ENCODE measurements around the gene FOXP1.

The FOXP1 gene

GRCh38 chr3:71025516-71025915 lies 558.0 kb downstream of the FOXP1 start:
- TF ChIP-seq CTCF (IDR thresholded peaks at IDR 0.05; ENCODE audit: poor library complexity, severe bottlenecking), result no peak
- ATAC-seq (ENCODE audit: low read depth), result no peak
- H3K4me3 ChIP-seq (ENCODE audit: severe bottlenecking), result no peak overlapping the region
- no peak for DNase-seq (ENCODE audit: low spot score)
- no peaks in the 10 kb centered on the region for H3K9me3 ChIP-seq (ENCODE audit: severe bottlenecking)
- H3K4me1 ChIP-seq (ENCODE audit: insufficient read depth, poor library complexity, severe bottlenecking), result peaks cover 11% of the 10 kb centered on the region
- no peaks in the 10 kb centered on the region for H3K27me3 ChIP-seq (ENCODE audit: insufficient read depth, poor library complexity, severe bottlenecking)
- H3K36me3 ChIP-seq (ENCODE audit: low read depth), result 0 out of 2 replicates have a peak, but pooled peaks cover 7% of the 10 kb centered on the region
- no peak overlapping the region for H3K27ac ChIP-seq (ENCODE audit: poor library complexity, severe bottlenecking)

- ATAC-seq (ENCODE audit: low read depth) (no peak), DNase-seq (ENCODE audit: low spot score) (no peak)
- H3K36me3 ChIP-seq (ENCODE audit: low read depth), result 0 out of 2 replicates have a peak, but pooled peaks cover 4% of the 10 kb centered on the region
- no peak overlapping the region for H3K4me3 ChIP-seq (ENCODE audit: severe bottlenecking)
- peaks cover 11% of the 10 kb centered on the region for H3K4me1 ChIP-seq (ENCODE audit: insufficient read depth, poor library complexity, severe bottlenecking)
- no peaks in the 10 kb centered on the region for H3K9me3 ChIP-seq (ENCODE audit: severe bottlenecking)
- no peak overlapping the region for H3K27ac ChIP-seq (ENCODE audit: poor library complexity, severe bottlenecking)
- no peaks in the 10 kb centered on the region for H3K27me3 ChIP-seq (ENCODE audit: insufficient read depth, poor library complexity, severe bottlenecking)
- TF ChIP-seq CTCF (IDR thresholded peaks at IDR 0.05; ENCODE audit: poor library complexity, severe bottlenecking), result no peak
Measured at GRCh38 chr3:71025010-71025409, 558.5 kb downstream of the FOXP1 start.

GRCh38 chr3:71022551-71023335 lies 560.8 kb downstream of the FOXP1 start:
- H3K27ac ChIP-seq (ENCODE audit: poor library complexity, severe bottlenecking), result no peak overlapping the region
- DNase-seq (ENCODE audit: low spot score), result no peak

GRCh38 chr3:71018799-71019198 lies 564.7 kb downstream of the FOXP1 start:
- Histone ChIP-seq H3K4me1 (ENCODE audit: insufficient read depth, poor library complexity, severe bottlenecking) (no peaks in the 10 kb centered on the region), H3K4me3 (ENCODE audit: severe bottlenecking) (no peak overlapping the region), H3K36me3 (ENCODE audit: low read depth) (peaks cover 22% of the 10 kb centered on the region), H3K27me3 (ENCODE audit: insufficient read depth, poor library complexity, severe bottlenecking) (no peaks in the 10 kb centered on the region), H3K27ac (ENCODE audit: poor library complexity, severe bottlenecking) (no peak overlapping the region), H3K9me3 (ENCODE audit: severe bottlenecking) (no peaks in the 10 kb centered on the region)
- DNase-seq (ENCODE audit: low spot score) (no peak), ATAC-seq (ENCODE audit: low read depth) (no peak)
- no peak for TF ChIP-seq CTCF (IDR thresholded peaks at IDR 0.05; ENCODE audit: poor library complexity, severe bottlenecking)

More at GRCh38 chr3:71022551-71023335, 560.8 kb downstream of the FOXP1 start:
- H3K36me3 ChIP-seq (ENCODE audit: low read depth), result no peaks in the 10 kb centered on the region
- peak; percentile 20 for TF ChIP-seq CTCF (IDR thresholded peaks at IDR 0.05; ENCODE audit: poor library complexity, severe bottlenecking)
- no peaks in the 10 kb centered on the region for H3K27me3 ChIP-seq (ENCODE audit: insufficient read depth, poor library complexity, severe bottlenecking)
- no peak for ATAC-seq (ENCODE audit: low read depth)
- no peak overlapping the region for H3K4me3 ChIP-seq (ENCODE audit: severe bottlenecking)
- no peaks in the 10 kb centered on the region for H3K9me3 ChIP-seq (ENCODE audit: severe bottlenecking)
- H3K4me1 ChIP-seq (ENCODE audit: insufficient read depth, poor library complexity, severe bottlenecking), result peaks cover 11% of the 10 kb centered on the region
